GM13977 (cell line): ENCODE measurements around the gene PNMA1.

Experiments
- DNase-seq: peaks from one replicate; pipeline ENCODE4 v3.0.0; 2012; ENCODE audit warnings: low spot score
- CTCF ChIP-seq: IDR thresholded peaks from 2 replicates; pipeline ENCODE4 v1.5.1; 2012; ENCODE audit warnings: mild to moderate bottlenecking, control low read depth; ENCODE audit not compliant: insufficient read depth; ENCODE audit errors: extremely low read depth, missing control alignments
- in situ Hi-C: fragments of 300-500 bp; cut with MboI; formaldehyde crosslinking; loops from one replicate; pipeline ENCODE4 v1.12.0; 2022; ENCODE audit warnings: low sequenced_read_pairs, low pct_unique_long_range_greater_than_20kb, mixed read lengths, inconsistent platforms; ENCODE audit not compliant: unreplicated experiment

The PNMA1 gene

GRCh38 chr14:73686901-73687300 is 27.3 kb downstream of the PNMA1 start:
- no peak for DNase-seq
- no peak for TF ChIP-seq CTCF
- in situ Hi-C loops, result no loop called here

DNA sequence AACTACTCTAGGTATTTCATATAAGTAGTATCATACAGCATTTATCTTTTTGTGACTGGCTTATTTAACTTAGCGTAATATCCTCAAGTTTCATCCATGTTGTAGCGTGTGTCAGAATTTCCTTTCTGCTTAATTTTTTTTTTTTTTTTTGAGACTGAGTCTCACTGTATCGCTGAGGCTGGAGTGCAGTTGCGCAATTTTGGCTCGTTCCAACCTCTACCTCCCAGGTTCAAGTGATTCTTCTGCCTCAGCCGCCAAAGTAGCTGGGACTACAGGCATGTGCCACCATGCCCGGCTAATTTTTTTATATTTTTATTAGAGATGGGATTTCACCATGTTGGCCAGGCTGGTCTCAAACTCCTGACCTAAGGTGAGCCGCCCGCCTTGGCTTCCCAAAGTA is 28.9 kb downstream of the PNMA1 start:
- in situ Hi-C loops, result no loop called here
- no peak for TF ChIP-seq CTCF
- no peak for DNase-seq

- DNase-seq, result no peak
- in situ Hi-C loops, result no loop called here
- TF ChIP-seq CTCF, result no peak
Observed at GRCh38 chr14:73684627-73685026, 29.6 kb downstream of the PNMA1 start.

DNA sequence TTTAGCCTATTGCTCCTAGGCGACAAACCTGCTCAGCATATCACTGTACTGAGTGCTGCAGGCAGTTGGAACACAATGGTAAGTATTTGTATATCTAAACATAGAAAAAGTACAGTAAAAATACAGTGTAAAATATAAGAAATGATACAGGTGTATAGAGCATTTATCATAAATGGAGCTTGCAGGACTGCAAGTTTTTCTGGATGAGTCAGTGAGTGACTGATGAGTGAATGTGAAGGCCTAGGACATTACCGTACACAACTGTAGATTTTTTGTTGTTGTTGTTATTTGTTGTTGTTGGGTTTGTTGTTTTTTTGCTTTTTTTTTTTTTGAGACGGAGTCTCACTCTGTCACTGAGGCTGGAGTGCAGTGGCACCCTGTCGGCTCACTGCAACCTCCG is 33.4 kb downstream of the PNMA1 start:
- in situ Hi-C loops, result no loop called here
- TF ChIP-seq CTCF, result no peak
- DNase-seq, result no peak

DNA sequence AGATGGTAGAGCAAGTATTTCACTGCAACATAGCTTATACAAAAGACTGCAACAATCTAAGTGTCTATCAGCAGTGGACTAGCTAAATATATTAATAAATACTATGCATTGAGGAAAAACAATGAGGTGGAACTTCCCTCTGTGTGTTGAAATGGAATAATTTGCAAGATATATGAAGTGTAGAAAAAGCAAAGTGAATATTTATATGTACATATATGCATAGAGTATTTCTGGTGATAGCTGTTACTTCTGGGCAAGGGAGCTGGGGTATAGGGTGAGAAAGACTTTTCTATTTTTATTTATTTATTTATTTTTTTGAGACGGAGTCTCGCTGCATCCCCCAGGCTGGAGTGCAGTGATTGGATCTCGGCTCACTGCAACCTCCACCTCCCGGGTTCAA is 35.5 kb downstream of the PNMA1 start:
- TF ChIP-seq CTCF, result no peak
- in situ Hi-C loops, result no loop called here

DNA sequence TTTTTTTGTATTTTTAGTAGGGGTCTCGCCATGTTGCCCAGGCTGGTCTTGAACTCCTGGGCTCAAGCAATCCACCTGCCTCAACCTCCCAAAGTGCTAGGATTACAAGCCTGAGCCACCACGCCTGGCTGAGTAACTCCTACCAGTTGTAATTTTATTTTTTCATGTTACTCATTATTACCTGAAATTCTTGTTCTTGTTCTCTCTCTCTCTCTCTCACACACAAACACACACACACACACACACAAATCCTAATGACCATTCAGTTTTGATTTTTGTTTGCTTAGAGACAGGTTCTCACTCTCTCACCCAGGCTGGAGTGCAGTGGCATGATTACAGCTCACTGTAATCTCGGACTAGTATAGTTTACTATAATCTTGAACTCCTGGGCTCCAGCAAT is 39.2 kb downstream of the PNMA1 start:
- DNase-seq, result no peak
- TF ChIP-seq CTCF, result no peak
- in situ Hi-C loops, result no loop called here

More for the DNA sequence above, 35.5 kb downstream of the PNMA1 start:
- no peak for DNase-seq

DNA sequence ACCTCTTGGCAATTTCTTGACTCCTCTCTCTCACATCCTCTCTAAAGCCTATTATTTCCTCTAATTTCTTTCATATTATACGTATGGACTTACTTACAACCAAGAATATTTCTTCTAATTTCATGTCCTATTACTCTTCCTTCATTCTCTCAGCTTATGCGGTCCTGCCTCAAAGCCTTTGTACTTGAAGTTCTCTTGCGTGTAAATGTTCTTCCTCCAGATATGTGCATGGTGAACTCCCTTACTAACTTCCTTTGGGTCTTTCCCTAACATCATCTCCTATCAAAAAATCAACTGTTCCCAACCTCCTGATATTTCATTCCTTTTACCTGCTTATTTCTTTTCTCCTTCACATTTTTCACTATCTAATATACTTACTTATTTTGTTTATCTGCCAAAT is 46.3 kb downstream of the PNMA1 start:
- in situ Hi-C loops, result no loop called here
- TF ChIP-seq CTCF, result no peak
- no peak for DNase-seq
